Mesothelial cell of epicardium (in vitro differentiated cells): ENCODE results near the gene GEMIN2. TPM values are rescaled to one million over a fixed set of nuclear protein-coding genes. Genes with fewer than 3 reads are reported as not detected.
"Not testable (repeated sequence)": the region's sequence is repeated elsewhere in the genome, so short reads cannot be mapped to it uniquely, and the experiment has no call there.

Source experiments
- DNase-seq, 2 experiments: peaks; one replicate each; pipeline ENCODE4 v3.0.0; 2021; ENCODE audit warnings: low spot score in 2 of 2; ENCODE audit not compliant: unreplicated experiment in 2 of 2
- H3K27ac Mint-ChIP-seq: 2 replicates; pipeline ENCODE4 v1.8.0; 2021; ENCODE audit warnings: mixed read lengths
- H3K27me3 Mint-ChIP-seq: 2 replicates; pipeline ENCODE4 v1.8.0; 2021; ENCODE audit warnings: low read depth, mixed read lengths
- H3K36me3 Mint-ChIP-seq: 2 replicates; pipeline ENCODE4 v1.8.0; 2021; ENCODE audit warnings: mixed read lengths
- H3K4me1 Mint-ChIP-seq: 2 replicates; pipeline ENCODE4 v1.8.0; 2021; ENCODE audit warnings: mixed read lengths
- H3K4me3 Mint-ChIP-seq: 2 replicates; pipeline ENCODE4 v1.8.0; 2021; ENCODE audit warnings: mild to moderate bottlenecking, moderate library complexity, mixed read lengths
- H3K9me3 Mint-ChIP-seq: 2 replicates; pipeline ENCODE4 v1.8.0; 2021; ENCODE audit warnings: mixed read lengths
- total RNA-seq: library from RNA; stranded (reverse); gene quantifications from 3 replicates; pipeline ENCODE4 v1.2.1, GENCODE V29; 2021
- TF ChIP-seq, protein P1 (sequence below): fragments of 200-600 bp; sonication (generic); IDR thresholded peaks from one replicate; pipeline ENCODE4 v1.5.0; 2021; ENCODE audit warnings: antibody characterized with exemption; ENCODE audit not compliant: unreplicated experiment

Gene GEMIN2
- total RNA-seq, 1 donor from 2014 or later: 13.9 TPM

DNA sequence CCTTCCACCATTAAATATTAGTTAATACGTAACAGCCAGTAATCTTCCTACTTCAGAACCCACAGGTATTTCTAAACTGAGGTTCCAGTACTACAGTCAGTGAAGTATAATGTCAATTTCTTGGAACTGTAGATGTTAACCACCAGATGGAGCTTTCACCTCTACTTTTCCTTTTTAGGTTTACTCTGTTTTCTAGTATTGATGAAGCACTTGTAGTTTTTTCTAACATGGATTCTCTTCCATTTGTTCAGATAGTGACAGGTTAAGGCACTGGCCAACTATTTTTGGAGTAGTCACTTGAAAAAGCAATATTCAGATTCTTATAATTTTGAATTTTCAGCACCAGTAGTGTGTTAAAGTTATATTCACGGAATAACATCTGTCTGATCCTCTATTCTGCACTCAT is 6.5 kb upstream of the GEMIN2 start:
- H3K9me3 Mint-ChIP-seq: no peaks in the 10 kb centered on the region
- peaks cover 12% of the 10 kb centered on the region for H3K4me1 Mint-ChIP-seq
- H3K4me3 Mint-ChIP-seq: no peak overlapping the region

DNA sequence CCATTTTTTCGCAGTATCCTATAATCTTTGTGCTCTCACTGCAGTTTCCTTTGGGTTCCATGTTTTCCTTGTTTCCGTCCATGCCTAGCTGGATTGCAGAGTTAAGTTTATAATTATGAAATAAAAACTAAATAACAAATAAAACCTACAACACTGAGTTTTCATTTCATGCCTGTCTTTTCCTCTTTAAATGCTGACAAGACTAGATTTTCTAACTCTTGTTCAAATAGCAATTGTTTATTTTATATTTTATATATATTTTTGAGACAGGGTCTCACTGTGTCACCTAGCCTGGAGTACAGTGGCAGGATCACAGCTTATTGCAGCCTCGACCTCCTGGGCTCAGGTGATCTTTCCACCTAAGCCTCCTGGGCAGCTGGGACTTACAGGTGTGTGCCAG is 5.3 kb upstream of the GEMIN2 start:
- TF ChIP-seq, protein P1, sequence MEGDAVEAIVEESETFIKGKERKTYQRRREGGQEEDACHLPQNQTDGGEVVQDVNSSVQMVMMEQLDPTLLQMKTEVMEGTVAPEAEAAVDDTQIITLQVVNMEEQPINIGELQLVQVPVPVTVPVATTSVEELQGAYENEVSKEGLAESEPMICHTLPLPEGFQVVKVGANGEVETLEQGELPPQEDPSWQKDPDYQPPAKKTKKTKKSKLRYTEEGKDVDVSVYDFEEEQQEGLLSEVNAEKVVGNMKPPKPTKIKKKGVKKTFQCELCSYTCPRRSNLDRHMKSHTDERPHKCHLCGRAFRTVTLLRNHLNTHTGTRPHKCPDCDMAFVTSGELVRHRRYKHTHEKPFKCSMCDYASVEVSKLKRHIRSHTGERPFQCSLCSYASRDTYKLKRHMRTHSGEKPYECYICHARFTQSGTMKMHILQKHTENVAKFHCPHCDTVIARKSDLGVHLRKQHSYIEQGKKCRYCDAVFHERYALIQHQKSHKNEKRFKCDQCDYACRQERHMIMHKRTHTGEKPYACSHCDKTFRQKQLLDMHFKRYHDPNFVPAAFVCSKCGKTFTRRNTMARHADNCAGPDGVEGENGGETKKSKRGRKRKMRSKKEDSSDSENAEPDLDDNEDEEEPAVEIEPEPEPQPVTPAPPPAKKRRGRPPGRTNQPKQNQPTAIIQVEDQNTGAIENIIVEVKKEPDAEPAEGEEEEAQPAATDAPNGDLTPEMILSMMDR: no peak
- no peaks in the 10 kb centered on the region for H3K36me3 Mint-ChIP-seq
- no peak overlapping the region for H3K27ac Mint-ChIP-seq
- H3K4me1 Mint-ChIP-seq: peaks cover 10% of the 10 kb centered on the region
- no peaks in the 10 kb centered on the region for H3K9me3 Mint-ChIP-seq
- H3K27me3 Mint-ChIP-seq: no peaks in the 10 kb centered on the region
- DNase-seq: no peak
- H3K4me3 Mint-ChIP-seq: no peak overlapping the region

More for the DNA sequence above, 6.5 kb upstream of the GEMIN2 start:
- TF ChIP-seq, protein P1: no peak
- H3K27ac Mint-ChIP-seq: no peak overlapping the region
- DNase-seq: no peak
- no peaks in the 10 kb centered on the region for H3K27me3 Mint-ChIP-seq
- no peaks in the 10 kb centered on the region for H3K36me3 Mint-ChIP-seq

DNA sequence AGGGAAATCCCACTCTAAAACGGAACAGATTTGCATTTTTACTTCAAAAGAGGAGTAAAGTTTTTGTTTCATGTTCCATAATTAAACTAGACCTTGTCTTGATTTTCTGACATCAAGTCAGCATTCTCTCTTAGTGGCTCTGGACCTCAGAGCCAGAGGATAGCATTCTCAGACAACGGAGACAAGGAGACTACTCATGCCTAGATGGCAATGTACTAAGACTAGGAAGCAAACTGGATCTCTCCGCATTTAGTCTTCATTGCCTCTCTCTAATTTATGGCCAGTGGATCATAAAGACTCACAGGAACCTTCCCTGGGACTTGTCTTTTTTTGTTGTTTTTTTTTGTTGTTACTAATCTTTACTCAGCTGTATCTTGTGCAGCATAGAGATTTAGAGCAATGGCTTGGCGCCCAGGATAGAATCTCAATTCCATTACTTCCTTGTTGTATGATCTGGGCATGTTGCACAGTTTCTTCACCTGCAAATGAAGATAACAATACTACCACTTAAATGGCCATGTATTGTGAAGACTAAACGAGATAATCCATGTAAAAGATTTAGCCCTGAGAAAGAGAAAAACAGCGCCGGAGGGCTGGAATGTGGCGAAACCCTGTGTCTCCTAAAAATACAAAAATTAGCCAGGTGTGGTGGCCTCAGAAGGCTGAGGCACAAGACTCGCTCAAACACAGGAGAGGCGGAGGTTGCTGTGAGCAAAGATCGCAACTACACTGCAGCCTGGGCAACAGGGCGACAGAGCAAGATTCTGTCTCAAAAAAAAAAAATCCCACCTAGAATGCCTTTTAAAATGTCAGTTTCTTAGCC is 4.0 kb upstream of the GEMIN2 start:
- Mint-ChIP-seq H3K27ac (no peak overlapping the region), H3K4me3 (no peak overlapping the region), H3K9me3 (no peaks in the 10 kb centered on the region), H3K4me1 (peaks cover 12% of the 10 kb centered on the region), H3K36me3 (no peaks in the 10 kb centered on the region), H3K27me3 (no peaks in the 10 kb centered on the region)
- TF ChIP-seq, protein P1: no peak
- no peak for DNase-seq

DNA sequence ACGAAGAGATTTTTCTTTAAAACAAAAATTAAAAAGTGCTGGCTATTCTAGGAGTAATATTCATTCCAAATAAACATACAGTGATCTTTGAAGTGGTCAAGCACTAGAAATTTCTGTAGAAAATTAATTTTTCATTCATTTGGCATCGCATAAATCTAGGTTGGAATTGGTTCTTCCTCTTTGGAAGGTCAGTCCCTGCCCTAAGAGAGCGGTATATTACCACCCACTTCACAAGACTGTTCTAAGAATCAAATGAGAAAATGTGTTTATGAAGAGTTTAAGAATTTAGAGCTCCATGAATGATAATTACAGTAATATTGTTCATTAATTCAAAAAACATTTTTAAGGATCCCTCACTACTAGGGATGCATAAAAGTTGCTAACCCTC is 444 bp upstream of the GEMIN2 start:
- DNase-seq: no peak
- H3K9me3 Mint-ChIP-seq: no peaks in the 10 kb centered on the region
- H3K36me3 Mint-ChIP-seq: no peaks in the 10 kb centered on the region

DNA sequence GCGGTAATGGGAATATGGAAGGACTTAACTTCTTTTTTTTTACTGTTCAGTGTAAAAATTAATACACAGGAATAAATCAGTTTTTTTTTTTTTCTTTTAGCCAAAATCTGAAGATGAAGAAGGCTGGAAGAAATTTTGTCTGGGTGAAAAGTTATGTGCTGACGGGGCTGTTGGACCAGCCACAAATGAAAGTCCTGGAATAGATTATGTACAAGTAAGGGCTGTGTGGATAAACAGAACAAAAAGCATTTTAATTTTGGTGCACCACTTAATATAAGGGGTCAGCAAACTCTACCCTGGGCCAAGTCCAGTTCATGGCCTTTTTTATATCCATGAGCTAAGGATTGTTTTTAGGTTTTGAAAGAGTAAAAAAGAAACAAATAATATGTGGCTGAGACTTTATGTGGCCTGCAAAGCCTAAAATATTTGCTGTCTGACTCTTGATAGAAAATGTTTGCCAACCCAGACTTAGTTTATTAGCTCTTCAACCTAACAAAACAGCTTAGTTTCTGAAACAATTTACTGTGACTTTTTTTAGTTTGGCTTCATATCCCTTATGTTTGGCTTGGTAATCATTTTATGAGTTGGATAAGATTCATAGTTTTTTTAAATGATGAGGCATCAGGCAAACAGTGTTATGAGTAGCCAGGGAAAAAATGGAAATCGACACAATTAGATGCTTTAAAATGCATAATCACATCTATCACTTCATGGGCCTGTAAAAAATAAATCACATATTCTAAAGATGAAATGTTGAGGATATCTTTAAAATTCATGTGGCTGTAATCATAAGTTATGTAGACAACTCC is 8.4 kb downstream of the GEMIN2 start:
- Mint-ChIP-seq H3K4me3 (no peak overlapping the region), H3K27ac (no peak overlapping the region), H3K4me1 (no peaks in the 10 kb centered on the region), H3K36me3 (peaks cover 17% of the 10 kb centered on the region), H3K9me3 (no peaks in the 10 kb centered on the region), H3K27me3 (no peaks in the 10 kb centered on the region)
- TF ChIP-seq, protein P1: no peak
- DNase-seq: no peak

More for the DNA sequence above, 444 bp upstream of the GEMIN2 start:
- TF ChIP-seq, protein P1: no peak
- Mint-ChIP-seq H3K4me1 (peaks cover 13% of the 10 kb centered on the region), H3K27me3 (no peaks in the 10 kb centered on the region), H3K4me3 (peak overlapping the region; percentile 94), H3K27ac (peak overlapping the region; percentile 92)

DNA sequence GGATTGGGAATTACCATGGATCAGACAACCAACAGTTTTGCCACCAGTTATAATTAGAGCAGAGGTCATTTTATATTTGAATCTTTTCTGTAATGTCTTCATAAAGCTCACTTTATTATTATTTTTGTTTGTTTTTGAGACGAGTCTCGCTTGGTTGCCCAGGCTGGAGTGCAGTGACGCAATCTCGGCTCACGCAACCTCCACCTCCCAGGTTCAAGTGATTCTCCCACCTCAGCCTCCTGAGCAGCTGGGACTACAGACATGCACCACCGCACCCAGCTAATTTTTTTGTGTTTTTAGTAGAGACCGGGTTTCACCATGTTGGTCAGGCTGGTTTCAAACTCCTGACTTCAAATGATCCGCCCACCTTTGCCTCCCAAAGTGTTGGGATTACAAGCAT is 23.7 kb downstream of the GEMIN2 start:
- not testable (repeated sequence) for H3K4me1 Mint-ChIP-seq, H3K27ac Mint-ChIP-seq, H3K27me3 Mint-ChIP-seq, H3K9me3 Mint-ChIP-seq, H3K4me3 Mint-ChIP-seq, DNase-seq
- peaks cover 48% of the 10 kb centered on the region for H3K36me3 Mint-ChIP-seq
